SH-SY5Y (cell line): ENCODE results near the gene P4HB.

ENCODE experiments used
- GATA2 ChIP-seq: IDR thresholded peaks from 2 replicates; pipeline ENCODE4 v1.6.1; 2011; ENCODE audit warnings: mild to moderate bottlenecking, low read depth, low read length
- GATA3 ChIP-seq: IDR thresholded peaks from 2 replicates; pipeline ENCODE4 v1.6.1; 2011; ENCODE audit warnings: low read depth, mild to moderate bottlenecking, low read length, moderate library complexity

Gene P4HB

DNA sequence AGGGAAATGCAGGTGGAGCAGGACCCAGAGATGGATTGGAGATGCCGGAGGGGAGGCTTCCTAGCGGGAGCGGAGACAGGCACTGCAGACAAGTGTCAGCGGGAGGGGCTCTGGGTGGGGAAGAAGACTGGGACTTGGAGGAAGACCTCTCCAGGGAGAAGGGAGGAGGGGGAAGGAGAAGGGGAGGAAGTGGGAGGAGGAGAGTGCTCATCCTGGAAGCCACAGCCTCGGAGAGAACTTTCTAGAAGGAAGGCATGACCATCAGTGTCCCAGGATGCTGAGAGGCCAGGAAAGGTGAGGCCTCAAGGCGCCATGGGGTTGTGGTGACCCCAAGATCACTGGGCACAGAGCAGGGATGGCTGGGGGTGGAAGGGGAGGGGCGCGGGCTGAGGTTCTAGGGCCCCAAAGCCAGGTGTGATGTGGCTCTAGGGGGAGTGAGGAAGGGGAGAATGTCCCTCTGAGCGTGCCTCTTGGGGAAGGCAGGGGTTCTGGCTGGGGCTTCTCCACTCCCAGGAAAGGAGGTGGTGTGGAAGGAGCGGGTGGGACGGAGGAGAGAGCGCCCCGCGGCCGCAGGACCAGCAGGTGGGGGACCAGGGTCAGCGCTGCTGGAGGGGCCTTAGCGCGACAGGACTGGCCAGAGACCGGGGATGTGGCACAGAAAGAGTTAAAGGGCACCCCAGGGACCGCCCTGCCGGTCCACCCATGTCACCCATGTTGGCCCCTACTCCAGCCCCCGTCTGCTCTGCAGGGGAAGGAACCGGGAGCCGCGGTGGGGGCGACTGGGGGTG is 57.3 kb downstream of the P4HB start:
- TF ChIP-seq GATA3 (no peak), GATA2 (no peak)

DNA sequence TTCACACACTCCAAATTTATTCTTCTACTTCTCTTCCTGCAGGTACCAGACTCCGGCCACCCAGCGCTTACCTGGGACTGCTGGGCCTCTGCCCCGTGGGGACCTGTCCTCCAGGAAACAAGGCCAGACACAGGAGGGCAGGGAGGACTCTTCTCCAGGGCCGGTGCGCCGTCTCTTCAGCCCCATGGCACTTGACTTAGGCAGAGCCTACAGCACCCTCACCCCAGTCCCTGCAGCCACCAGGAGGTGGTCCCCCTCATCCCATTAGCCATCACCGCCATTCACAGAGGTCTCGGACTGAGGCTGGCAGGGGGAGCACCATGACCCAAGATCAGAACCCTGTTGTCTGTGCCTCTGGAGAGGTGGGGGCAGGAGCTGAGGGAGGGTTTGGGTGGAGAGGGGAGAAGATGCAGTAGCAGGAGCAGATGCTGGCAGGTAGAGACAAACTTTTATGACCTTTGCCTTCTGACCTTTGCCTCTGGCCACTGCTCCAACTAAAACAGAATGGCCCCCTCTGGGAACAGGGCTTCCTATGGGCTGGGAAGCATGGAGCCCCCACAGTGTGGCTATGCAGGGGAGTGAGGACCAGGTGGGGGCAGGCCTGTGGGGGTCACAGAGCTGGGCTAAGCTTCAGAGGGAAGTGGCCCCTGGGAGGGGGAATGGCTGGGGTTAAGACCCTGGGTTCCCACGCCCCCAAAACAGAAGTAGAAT is 58.1 kb downstream of the P4HB start:
- TF ChIP-seq GATA2: no peak
- TF ChIP-seq GATA3: no peak

DNA sequence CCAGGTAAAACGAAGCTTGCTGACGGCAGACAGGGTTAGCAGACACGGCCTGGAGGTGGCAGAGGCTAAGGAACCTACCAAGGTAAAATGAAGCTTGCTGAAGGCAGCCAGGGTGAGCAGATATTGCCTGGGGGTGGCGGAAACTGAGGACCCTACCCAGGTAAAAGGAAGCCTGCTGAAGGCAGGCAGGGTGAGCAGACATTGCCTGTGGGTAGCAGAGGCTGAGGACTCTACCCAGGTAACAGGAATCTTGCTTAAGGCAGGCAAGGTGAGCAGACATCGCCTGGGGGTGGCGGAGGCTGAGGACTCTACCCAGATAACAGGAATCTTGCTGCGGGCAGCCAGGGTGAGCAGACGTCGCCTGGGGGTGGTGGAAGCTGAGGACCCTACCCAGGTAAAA is 59.0 kb downstream of the P4HB start:
- no peak for TF ChIP-seq GATA2
- TF ChIP-seq GATA3: no peak

DNA sequence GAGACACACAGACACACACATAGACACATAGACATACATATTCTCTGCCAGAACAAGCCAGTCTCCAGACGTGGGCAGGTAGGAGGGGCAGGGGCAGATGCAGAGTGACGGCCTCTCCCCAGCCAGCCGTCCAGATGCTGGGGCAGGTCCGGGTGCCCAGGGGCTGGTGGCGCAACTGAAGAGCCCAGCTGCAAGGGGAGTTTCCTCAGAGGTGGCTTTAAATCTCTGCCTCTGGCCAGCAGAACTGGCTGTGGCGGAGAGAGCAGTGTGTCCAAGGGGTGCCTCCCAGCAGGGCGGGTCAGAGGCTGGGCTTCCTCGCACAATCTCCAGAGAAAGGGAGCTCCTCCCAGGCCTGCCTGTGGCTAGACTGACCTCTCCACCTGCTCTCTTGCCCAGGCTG is 65.8 kb downstream of the P4HB start:
- TF ChIP-seq GATA2 (no peak), GATA3 (no peak)

DNA sequence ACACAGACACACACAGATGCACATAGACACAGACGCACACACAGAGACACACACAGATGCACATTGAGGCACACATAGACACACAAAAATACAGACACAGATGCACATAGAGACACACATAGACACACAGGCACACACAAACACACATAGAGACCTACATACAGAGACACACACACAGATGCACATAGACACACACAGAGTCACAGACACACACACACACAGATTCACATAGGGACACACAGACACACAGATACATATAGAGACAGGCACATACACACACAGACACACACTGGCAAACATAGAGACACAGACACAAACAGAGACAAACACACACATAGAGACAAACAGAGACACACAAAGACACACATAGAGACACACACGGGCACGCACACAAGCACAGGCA is 66.3 kb downstream of the P4HB start:
- TF ChIP-seq GATA2 (no peak), GATA3 (no peak)
